Psoas muscle (tissue), 8 donors: ENCODE results near the gene KLF15. TPM values are rescaled to one million over a fixed set of nuclear protein-coding genes. Genes with fewer than 3 reads are reported as not detected.

Experiments used
- ATAC-seq, 4 donors: fragments of 200-7000 bp; cut with Tn5 transposase; one replicate each; pipeline ENCODE4 v1.9.1; 2020; ENCODE audit warnings: moderate library complexity in 3 of 4, mild to moderate bottlenecking in 2 of 4
- DNase-seq, 2 donors: peaks; one replicate each; pipeline ENCODE4 v3.0.0-alpha.2; 2020
- H3K27ac ChIP-seq: fragments of 200-600 bp; one replicate; pipeline ENCODE4 v1.8.0; 2022
- H3K27me3 ChIP-seq, 3 donors: fragments of 200-600 bp in 1 of 3; one replicate each; pipeline versions ENCODE4 v1.6.1 to v1.8.0; 2013 to 2022; ENCODE audit warnings: low read length in 2 of 3, mild to moderate bottlenecking in 2 of 3, moderate library complexity in 1 of 3; ENCODE audit not compliant: insufficient read depth in 3 of 3
- H3K36me3 ChIP-seq, 2 donors: fragments of 200-600 bp in 1 of 2; one replicate each; pipeline versions ENCODE4 v1.6.1 to v1.8.0; 2013 to 2022; ENCODE audit warnings: low read depth in 1 of 2, mild to moderate bottlenecking in 1 of 2, moderate library complexity in 1 of 2; ENCODE audit not compliant: insufficient read depth in 1 of 2
- H3K4me1 ChIP-seq: fragments of 200-600 bp; one replicate; pipeline ENCODE4 v1.8.0; 2022
- H3K4me3 ChIP-seq: fragments of 200-600 bp; one replicate; pipeline ENCODE4 v1.8.0; 2022; ENCODE audit warnings: mild to moderate bottlenecking
- H3K9me3 ChIP-seq: fragments of 200-600 bp; one replicate; pipeline ENCODE4 v1.8.0; 2022
- CTCF ChIP-seq: fragments of 200-600 bp; IDR thresholded peaks from one replicate; pipeline ENCODE4 v1.8.0; 2022; ENCODE audit warnings: antibody characterized with exemption
- WGBS, 3 donors: extraction: QIAGEN DNeasy Blood & Tissue Kit; methylation state at CpG; one replicate each; pipeline versions ENCODE4 v1.1.6 to v1.1.7; 2013; 5-methylcytosine and 5-hydroxymethylcytosine counted together
- intact Hi-C, 2 donors: fragments of 100-400 bp; cut with DNase I; formaldehyde crosslinking; loops; one replicate each; pipeline versions ENCODE4 v1.11.0 to v1.14.2; 2022
- polyA plus RNA-seq, 3 donors: library from polyadenylated mRNA; stranded (reverse); fragments of 200-250 nt; gene quantifications; one replicate each; pipeline ENCODE4 v1.2.3, GENCODE V29; 2013
- total RNA-seq, 4 donors: library from RNA; stranded (reverse); fragmentation: NEBNext Ultra II Directional in 2 of 4; extraction: Animal tissue kit (Norgen Biotek cat#: 25700) in 2 of 4; gene quantifications; one replicate each; pipeline versions ENCODE4 v1.2.1 to v1.2.4, GENCODE V29; 2021 to 2023
- donor health status: healthy with polysubstance abuse.
- donor health status: DM: no; HTN: no; CAD: no; lungs with moderate emphysema.
- donor health status: Bipolar disorder and iron deficiency.
- donor health status: healthy.
- donor health status: DM: yes; HTN: yes; CAD: no.
- donor health status: DM: no; HTN: no; CAD: no.
- donor health status: DM: no; HTN: no; CAD: no.
- donor health status: DM: yes; HTN: yes; CAD: no.

Gene KLF15
- total and polyA plus RNA-seq, 7 donors = 13.2 to 77.6 (median 37.8) TPM

- Histone ChIP-seq H3K36me3 (peaks cover 0 to 60% of the 10 kb centered on the region in 2 donors), H3K4me1 (peaks cover 58% of the 10 kb centered on the region), H3K4me3 (no peak overlapping the region), H3K9me3 (no peaks in the 10 kb centered on the region), H3K27ac (no peak overlapping the region), H3K27me3 (no peaks in the 10 kb centered on the region)
- intact Hi-C loops = no loop called here
- 87 to 92% (median 87%) methylated on average over 12 of the region's 12 CpGs for WGBS, 3 donors
- DNase-seq = peak; percentile 11 to 43
- ATAC-seq = peak in 2 of 4 donors; percentile 29 to 30
- TF ChIP-seq CTCF = peak; percentile 10
Measured at GRCh38 chr3:126348308-126348920, 8.8 kb downstream of the KLF15 start.

- H3K27ac ChIP-seq = no peak overlapping the region
- H3K36me3 ChIP-seq = peaks cover 0 to 62% of the 10 kb centered on the region in 2 donors
- intact Hi-C loops = no loop called here
Measured at GRCh38 chr3:126347543-126348161, 9.6 kb downstream of the KLF15 start.

GRCh38 chr3:126346466-126346865 lies 10.7 kb downstream of the KLF15 start:
- ATAC-seq (no peak), DNase-seq (no peak)
- intact Hi-C loops = no loop called here
- H3K9me3 ChIP-seq = no peaks in the 10 kb centered on the region
- peaks cover 38% of the 10 kb centered on the region for H3K4me1 ChIP-seq
- no peak overlapping the region for H3K4me3 ChIP-seq
- no peak overlapping the region for H3K27ac ChIP-seq
- H3K36me3 ChIP-seq = peaks cover 0 to 51% of the 10 kb centered on the region in 2 donors
- TF ChIP-seq CTCF = no peak
- WGBS, 3 donors = 75 to 79% (median 77%) methylated on average over 2 of the region's 2 CpGs
- H3K27me3 ChIP-seq = no peaks in the 10 kb centered on the region

More at GRCh38 chr3:126347543-126348161, 9.6 kb downstream of the KLF15 start:
- no peaks in the 10 kb centered on the region for H3K9me3 ChIP-seq
- 59 to 70% (median 63%) methylated on average over 8 of the region's 8 CpGs for WGBS, 3 donors
- DNase-seq (peak; percentile 9 to 36), ATAC-seq (peak in 3 of 4 donors; percentile 11 to 58 (median 36))
- H3K4me1 ChIP-seq = peaks cover 50% of the 10 kb centered on the region
- TF ChIP-seq CTCF = no peak
- no peaks in the 10 kb centered on the region for H3K27me3 ChIP-seq
- H3K4me3 ChIP-seq = no peak overlapping the region

- peak in 1 of 2 donors; percentile 50 for DNase-seq
- intact Hi-C loops = no loop called here
Measured at GRCh38 chr3:126345641-126346460, 11.4 kb downstream of the KLF15 start.

More at GRCh38 chr3:126345641-126346460, 11.4 kb downstream of the KLF15 start:
- no peak overlapping the region for H3K4me3 ChIP-seq
- H3K36me3 ChIP-seq = peaks cover 0 to 45% of the 10 kb centered on the region in 2 donors
- H3K4me1 ChIP-seq = peaks cover 32% of the 10 kb centered on the region
- no peaks in the 10 kb centered on the region for H3K9me3 ChIP-seq
- H3K27ac ChIP-seq = no peak overlapping the region
- TF ChIP-seq CTCF = no peak
- peak in 1 of 4 donors; percentile 10 for ATAC-seq
- no peaks in the 10 kb centered on the region for H3K27me3 ChIP-seq
- 93 to 99% (median 95%) methylated on average over 5 of the region's 5 CpGs for WGBS, 3 donors
